ENCODE measurements around the gene LORICRIN.

- TF ChIP-seq CTCF (IDR thresholded peaks at IDR 0.05; ENCODE audit: insufficient read depth, low read length, poor library complexity, severe bottlenecking) (no peak), EZH2phosphoT487 (conservative IDR thresholded peaks at IDR 0.05; ENCODE audit: low read length) (no peak)
Measured at GRCh38 chr1:153217744-153218416, 41.6 kb upstream of the LORICRIN start.

All from SU-DHL-6 (cell line).